ENCODE results near the gene MXD1. TPM values are rescaled to one million over a fixed set of nuclear protein-coding genes. Genes with fewer than 3 reads are reported as not detected.

MXD1 gene
- total and polyA plus RNA-seq, 2 donors (not counting 1 experiment from before 2014, with no cell fraction given) = 16.0 to 20.6 TPM

DNA sequence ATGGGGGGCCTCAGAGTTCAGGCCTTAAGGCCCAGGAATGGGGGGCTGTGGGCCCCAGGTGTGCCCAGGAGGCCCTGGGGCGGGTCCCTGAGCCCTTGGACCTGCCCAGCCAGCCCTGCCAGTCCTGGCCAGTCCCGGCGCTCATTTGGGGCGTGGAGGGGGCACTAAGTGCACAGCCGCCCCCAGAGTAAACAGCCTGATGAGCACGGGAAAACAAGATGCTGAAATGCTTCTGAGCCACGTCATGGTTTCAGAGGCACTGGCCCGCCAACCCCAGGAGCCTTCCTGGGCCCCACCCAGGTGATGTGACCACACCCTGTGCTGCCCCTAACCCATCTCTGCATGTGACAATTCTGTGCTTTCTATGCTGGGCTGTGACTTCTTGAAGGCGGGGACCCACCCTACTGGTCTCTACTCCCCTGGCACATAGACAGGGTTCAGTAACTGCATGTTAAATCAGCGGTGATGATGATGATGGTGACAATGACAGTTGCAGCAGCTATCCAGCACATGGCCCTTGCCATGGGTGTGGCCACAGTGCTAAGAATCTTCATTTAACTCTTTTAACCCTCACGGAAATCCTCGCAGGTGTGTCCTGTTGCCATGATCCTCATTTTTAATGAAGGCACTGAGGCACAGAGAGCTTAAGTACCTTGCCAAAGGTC, 74.7 kb downstream of the MXD1 start:
- Histone ChIP-seq H3K27me3 (replicated peaks in 1 of 4; ENCODE audit: control extremely low read depth in 1 of 4, control insufficient read depth in 3 of 4, insufficient read depth in 4 of 4, low read length in 3 of 4) (no peaks in the 10 kb centered on the region), H3K4me2 (replicated peaks; ENCODE audit: low read depth, low read length, poor library complexity, severe bottlenecking) (no peak overlapping the region), H4K20me1 (ENCODE audit: control insufficient read depth, insufficient read depth, low read length, poor library complexity, severe bottlenecking) (no peaks in the 10 kb centered on the region), H3K79me2 (ENCODE audit: control insufficient read depth, insufficient read depth, low read length) (no peaks in the 10 kb centered on the region), H3K4me1 (ENCODE audit: control insufficient read depth in 2 of 2, insufficient read depth in 2 of 2, low read length in 2 of 2) (no peaks in the 10 kb centered on the region), H3K4me3 (ENCODE audit: control extremely low read depth in 1 of 5, extremely low read depth in 1 of 5, insufficient read depth in 1 of 5, low read depth in 2 of 5, low read length in 4 of 5) (no peak overlapping the region), H3K36me3 (replicated peaks in 1 of 2; ENCODE audit: control extremely low read depth in 1 of 2, control insufficient read depth in 1 of 2, extremely low read depth in 1 of 2, insufficient read depth in 2 of 2, low read length in 1 of 2) (no peaks in the 10 kb centered on the region), H3K9me3 (ENCODE audit: control extremely low read depth in 1 of 3, control insufficient read depth in 2 of 3, insufficient read depth in 1 of 3, low read length in 2 of 3) (peaks cover 0 to 6% (median 0%) of the 10 kb centered on the region in 3 donors), H2AFZ (ENCODE audit: insufficient read depth, low read depth, low read length, poor library complexity, severe bottlenecking) (no peak overlapping the region), H3K27ac (ENCODE audit: low read length in 2 of 2) (no peak overlapping the region), H3K9ac (ENCODE audit: low read length) (no peak overlapping the region)
- TF ChIP-seq EZH2 (IDR thresholded peaks at IDR 0.05; ENCODE audit: borderline replicate concordance, insufficient read depth, low read depth, low read length, poor library complexity, severe bottlenecking) (no peak), CTCF (IDR thresholded peaks at IDR 0.05) (no peak)
- intact Hi-C loops (cut with micrococcal nuclease) = no loop called here
- Mint-ChIP-seq H3K4me3 (no peak overlapping the region), H3K27me3 (no peaks in the 10 kb centered on the region), H3K9me3 (ENCODE audit: insufficient read depth) (no peaks in the 10 kb centered on the region), H3K27ac (no peak overlapping the region), H3K4me1 (no peaks in the 10 kb centered on the region)
- POLR2A ChIA-PET = no interaction called here
- CTCF ChIA-PET = no interaction called here
- 91% methylated on average over 10 of the region's 12 CpGs for WGBS (ENCODE audit: insufficient coverage)
- ATAC-seq (ENCODE audit: low read depth) = no peak
- no peak for DNase-seq

Small RNA genes within 50 kb of the gene (small RNA-seq; reads per million reads assigned to genes)
- gene RPL23AP92 (ENCODE audit: insufficient read length, low read depth, low replicate concordance) = not detected

Other genes with a start within 250 kb of the MXD1 start
- gene ANXA4, start 173.0 kb upstream of the MXD1 start, total RNA-seq = 28.1 and 28.4 TPM in 2 replicates
- 31.9 and 61.7 TPM in 2 replicates for gene ANXA4, start 173.0 kb upstream of the MXD1 start, polyA plus RNA-seq
- gene GMCL1, start 85.4 kb upstream of the MXD1 start, total RNA-seq = 22.0 and 26.3 TPM in 2 replicates
- gene GMCL1, start 85.4 kb upstream of the MXD1 start, polyA plus RNA-seq = 6.0 and 9.6 TPM in 2 replicates
- 52.0 and 54.8 TPM in 2 replicates for gene SNRNP27, start 21.2 kb upstream of the MXD1 start, total RNA-seq
- 20.5 and 44.2 TPM in 2 replicates for gene SNRNP27, start 21.2 kb upstream of the MXD1 start, polyA plus RNA-seq
- gene ASPRV1, start 46.5 kb downstream of the MXD1 start, total RNA-seq = 0.68 and 1.1 TPM in 2 replicates
- 0.68 and 1.1 TPM in 2 replicates for gene ASPRV1, start 46.5 kb downstream of the MXD1 start, polyA plus RNA-seq
- 304 and 327 TPM in 2 replicates for gene PCBP1, start 172.4 kb downstream of the MXD1 start, total RNA-seq
- 155 and 172 TPM in 2 replicates for gene PCBP1, start 172.4 kb downstream of the MXD1 start, polyA plus RNA-seq